SK-N-DZ (cell line): ENCODE data around the gene DRAP1.

Source experiments
- DNase-seq: peaks from one replicate; pipeline ENCODE4 v3.0.0-alpha.2; 2015; ENCODE audit warnings: low spot score

The DRAP1 gene

GRCh38 chr11:65903715-65904114 lies 15.5 kb upstream of the DRAP1 start:
- no peak for DNase-seq

- no peak for DNase-seq
Measured at GRCh38 chr11:65906602-65907001, 12.6 kb upstream of the DRAP1 start.

- DNase-seq = no peak
Measured at GRCh38 chr11:65907878-65908277, 11.3 kb upstream of the DRAP1 start.

GRCh38 chr11:65911682-65912568 lies 7.3 kb upstream of the DRAP1 start:
- DNase-seq = peak; percentile 52

GRCh38 chr11:65912845-65913244 lies 6.4 kb upstream of the DRAP1 start:
- DNase-seq = no peak

GRCh38 chr11:65915101-65915820 lies 4.0 kb upstream of the DRAP1 start:
- no peak for DNase-seq

GRCh38 chr11:65915821-65916251 lies 3.4 kb upstream of the DRAP1 start:
- no peak for DNase-seq

GRCh38 chr11:65916391-65916790 lies 2.8 kb upstream of the DRAP1 start:
- no peak for DNase-seq

- no peak for DNase-seq
Measured at GRCh38 chr11:65917077-65917433, 2.2 kb upstream of the DRAP1 start.

- no peak for DNase-seq
Measured at GRCh38 chr11:65917434-65918210, 1.6 kb upstream of the DRAP1 start.

GRCh38 chr11:65918211-65919140 lies 750 bp upstream of the DRAP1 start, which contains the start of gene C11orf68:
Gene C11orf68, minus strand, starts transcription at chr11:65919062. Its CDS starts 31 bp downstream, at chr11:65919031.
- DNase-seq = no peak

GRCh38 chr11:65919573-65920371 lies 546 bp downstream of the DRAP1 start:
- DNase-seq = peak; percentile 39

- DNase-seq = no peak
Measured at GRCh38 chr11:65920372-65920802, 1.2 kb downstream of the DRAP1 start.

GRCh38 chr11:65921033-65921555 lies 1.9 kb downstream of the DRAP1 start:
- DNase-seq = no peak

GRCh38 chr11:65921876-65922275 lies 2.6 kb downstream of the DRAP1 start:
- no peak for DNase-seq

- DNase-seq = no peak
Measured at GRCh38 chr11:65922565-65922964, 3.3 kb downstream of the DRAP1 start.

GRCh38 chr11:65925397-65925796 lies 6.2 kb downstream of the DRAP1 start:
- DNase-seq = no peak

GRCh38 chr11:65927904-65928397 lies 8.7 kb downstream of the DRAP1 start:
- no peak for DNase-seq

- no peak for DNase-seq
Measured at GRCh38 chr11:65928667-65929066, 9.4 kb downstream of the DRAP1 start.
